HCT116 (cell line): ENCODE results near the gene NT5C1B.

Experiments
- ATF3 ChIP-seq: IDR thresholded peaks from 2 replicates; pipeline ENCODE4 v1.6.1; 2012
- CTCF ChIP-seq, 3 experiments: fragments of 200-600 bp in 1 of 3; sonication (generic) in 1 of 3; IDR thresholded peaks in 2 of 3; conservative IDR thresholded peaks in 1 of 3; 2 replicates each; pipeline ENCODE4 v1.5.1; 2012 to 2017; ENCODE audit warnings: low read depth in 2 of 3, low read length in 2 of 3, antibody characterized with exemption in 1 of 3, borderline replicate concordance in 1 of 3, control low read depth in 1 of 3, mild to moderate bottlenecking in 1 of 3, mixed read lengths in 1 of 3, mixed run types in 1 of 3, moderate library complexity in 1 of 3; ENCODE audit not compliant: insufficient read depth in 1 of 3
- EZH2 ChIP-seq: fragments of 200-600 bp; sonication (generic); IDR thresholded peaks from 2 replicates; pipeline ENCODE4 v1.6.1; 2017; ENCODE audit warnings: antibody characterized with exemption, mixed run types
- EZH2phosphoT487 ChIP-seq: fragments of 200-600 bp; IDR thresholded peaks from 2 replicates; pipeline ENCODE4 v1.6.1; 2018; ENCODE audit warnings: antibody characterized with exemption, borderline replicate concordance
- JUND ChIP-seq: IDR thresholded peaks from 2 replicates; pipeline ENCODE4 v1.6.1; 2012
- POLR2A ChIP-seq: IDR thresholded peaks from 2 replicates; pipeline ENCODE4 v1.7.0; 2011; ENCODE audit warnings: borderline replicate concordance; ENCODE audit not compliant: insufficient read depth, insufficient read length; ENCODE audit errors: extremely low read depth
- POLR2AphosphoS5 ChIP-seq: IDR thresholded peaks from 2 replicates; pipeline ENCODE4 v1.6.1; 2011; ENCODE audit warnings: mild to moderate bottlenecking, low read depth, low read length, moderate library complexity
- REST ChIP-seq: IDR thresholded peaks from 2 replicates; pipeline ENCODE4 v1.6.1; 2012; ENCODE audit warnings: low read depth
- SIN3A ChIP-seq: IDR thresholded peaks from 2 replicates; pipeline ENCODE4 v1.6.1; 2012; ENCODE audit warnings: low read depth
- TCF7L2 ChIP-seq: IDR thresholded peaks from 2 replicates; pipeline ENCODE4 v1.7.0; 2011; ENCODE audit warnings: borderline replicate concordance, inconsistent platforms; ENCODE audit not compliant: insufficient read depth, insufficient read length; ENCODE audit errors: extremely low read depth
- YY1 ChIP-seq: IDR thresholded peaks from 2 replicates; pipeline ENCODE4 v1.6.1; 2011; ENCODE audit warnings: low read length, low read depth, moderate library complexity, mild to moderate bottlenecking; ENCODE audit not compliant: insufficient replicate concordance; ENCODE audit errors: extremely low read depth
- ZNF274 ChIP-seq: fragments of 200-500 bp; sonication (Bioruptor generic); IDR thresholded peaks from 2 replicates; pipeline ENCODE4 v1.6.1; 2014; ENCODE audit warnings: mild to moderate bottlenecking, low read depth, low read length, inconsistent platforms
- TF ChIP-seq, protein P1 (sequence below): IDR thresholded peaks from 2 replicates; pipeline ENCODE4 v1.6.1; 2012
- TF ChIP-seq, protein P2 (sequence below): IDR thresholded peaks from 2 replicates; pipeline ENCODE4 v1.6.1; 2011; ENCODE audit warnings: mild to moderate bottlenecking, low read length, moderate library complexity; ENCODE audit not compliant: insufficient replicate concordance; ENCODE audit errors: extremely low read depth

DNA sequence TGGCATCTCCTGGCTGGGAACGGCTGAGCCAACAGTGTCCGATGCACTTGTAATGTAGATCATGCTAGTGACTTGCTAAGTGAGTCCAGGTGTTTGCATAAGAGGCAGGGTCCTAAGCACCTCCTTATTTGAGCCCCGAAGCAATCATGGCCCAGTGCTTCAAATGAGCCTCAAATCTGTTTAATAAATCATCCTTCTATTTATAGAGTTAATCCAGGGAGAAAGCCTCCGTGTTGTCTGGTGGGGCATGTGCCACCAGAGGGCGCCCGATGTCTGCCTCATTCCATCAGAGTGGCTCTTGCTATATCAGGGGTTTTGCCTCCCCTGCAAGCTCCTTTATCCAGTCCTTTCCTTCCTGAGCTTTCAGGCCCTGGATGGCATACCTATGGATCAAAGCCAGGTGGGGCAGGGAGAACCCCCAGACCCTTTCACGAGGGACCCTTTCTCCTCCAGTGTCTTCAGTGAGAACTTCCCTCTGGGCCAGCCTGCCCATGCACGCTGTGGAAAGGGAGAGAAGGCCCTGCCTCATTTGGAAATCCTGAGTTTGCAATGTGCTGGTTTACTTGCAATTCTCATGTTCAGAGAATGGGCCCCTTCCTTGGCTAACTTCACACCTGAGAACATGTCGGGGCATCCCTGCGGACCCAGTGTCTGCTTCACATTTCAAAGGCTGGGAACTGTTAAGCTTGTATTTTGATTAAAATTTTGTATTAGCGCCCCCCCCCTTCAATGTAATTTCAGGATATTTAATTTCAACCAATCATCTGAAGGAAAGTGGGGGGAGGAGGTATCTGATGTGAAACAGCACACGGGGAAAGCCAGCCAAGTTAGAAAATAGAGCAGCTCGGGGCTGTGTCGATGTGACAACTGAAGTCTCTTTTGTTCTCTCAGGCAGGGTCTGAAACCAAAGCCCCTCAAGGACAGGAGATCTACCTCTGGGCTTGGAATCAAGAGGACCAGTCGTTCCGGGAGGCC is 68.6 kb downstream of the NT5C1B start:
- TF ChIP-seq POLR2AphosphoS5 (no peak), YY1 (no peak), POLR2A (no peak), CTCF (IDR thresholded peaks at IDR 0.05 in 2 of 3, conservative IDR thresholded peaks at IDR 0.05 in 1 of 3; ENCODE audit: borderline replicate concordance in 1 of 3, insufficient read depth in 1 of 3, low read depth in 2 of 3, low read length in 2 of 3) (peak; percentile 67 to 91 (median 84)), EZH2phosphoT487 (no peak), SIN3A (no peak), EZH2 (no peak), REST (no peak), ATF3 (no peak), JUND (no peak), TCF7L2 (no peak), ZNF274 (no peak)
- TF ChIP-seq, protein P1, sequence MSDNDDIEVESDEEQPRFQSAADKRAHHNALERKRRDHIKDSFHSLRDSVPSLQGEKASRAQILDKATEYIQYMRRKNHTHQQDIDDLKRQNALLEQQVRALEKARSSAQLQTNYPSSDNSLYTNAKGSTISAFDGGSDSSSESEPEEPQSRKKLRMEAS: no peak
- TF ChIP-seq, protein P2, sequence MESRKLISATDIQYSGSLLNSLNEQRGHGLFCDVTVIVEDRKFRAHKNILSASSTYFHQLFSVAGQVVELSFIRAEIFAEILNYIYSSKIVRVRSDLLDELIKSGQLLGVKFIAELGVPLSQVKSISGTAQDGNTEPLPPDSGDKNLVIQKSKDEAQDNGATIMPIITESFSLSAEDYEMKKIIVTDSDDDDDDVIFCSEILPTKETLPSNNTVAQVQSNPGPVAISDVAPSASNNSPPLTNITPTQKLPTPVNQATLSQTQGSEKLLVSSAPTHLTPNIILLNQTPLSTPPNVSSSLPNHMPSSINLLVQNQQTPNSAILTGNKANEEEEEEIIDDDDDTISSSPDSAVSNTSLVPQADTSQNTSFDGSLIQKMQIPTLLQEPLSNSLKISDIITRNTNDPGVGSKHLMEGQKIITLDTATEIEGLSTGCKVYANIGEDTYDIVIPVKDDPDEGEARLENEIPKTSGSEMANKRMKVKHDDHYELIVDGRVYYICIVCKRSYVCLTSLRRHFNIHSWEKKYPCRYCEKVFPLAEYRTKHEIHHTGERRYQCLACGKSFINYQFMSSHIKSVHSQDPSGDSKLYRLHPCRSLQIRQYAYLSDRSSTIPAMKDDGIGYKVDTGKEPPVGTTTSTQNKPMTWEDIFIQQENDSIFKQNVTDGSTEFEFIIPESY: no peak
